Measurements from ENCODE around the gene KIF3C. TPM values are rescaled to one million over a fixed set of nuclear protein-coding genes. Genes with fewer than 3 reads are reported as not detected.

KIF3C gene
- total RNA-seq, 1 experiment from 2014 or later: 12.8 TPM

DNA sequence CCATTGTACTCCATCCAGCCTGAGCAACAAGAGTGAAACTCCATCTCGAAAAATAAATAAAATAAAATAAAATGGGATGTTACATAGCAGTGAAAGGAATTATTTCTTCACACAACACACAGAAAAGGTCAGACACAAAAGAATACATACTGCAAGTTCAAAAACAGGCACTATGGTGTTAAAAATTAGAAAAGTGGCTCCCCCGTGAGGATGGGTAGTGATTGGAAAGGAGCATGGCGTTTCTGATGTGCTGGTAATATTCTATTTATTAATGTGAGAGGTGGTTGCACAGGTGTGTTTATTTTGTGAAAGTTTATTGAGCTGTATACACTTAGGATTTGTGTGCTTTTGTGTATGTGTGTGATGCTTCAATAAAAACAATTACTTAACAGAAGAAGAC, 28.6 kb upstream of the KIF3C start:
- Histone ChIP-seq H4K20me1 (ENCODE audit: low read length) (no peaks in the 10 kb centered on the region), H3K4me1 (ENCODE audit: insufficient read depth, low read length) (peaks cover 51% of the 10 kb centered on the region), H2AFZ (ENCODE audit: low read length) (no peak overlapping the region), H3K27ac (ENCODE audit: low read length) (peak overlapping the region; percentile 98), H3K79me2 (ENCODE audit: low read length) (no peaks in the 10 kb centered on the region), H3K27me3 (ENCODE audit: low read length) (no peaks in the 10 kb centered on the region), H3K36me3 (ENCODE audit: low read depth, low read length) (no peaks in the 10 kb centered on the region), H3F3A (ENCODE audit: low read length, unreplicated experiment) (peaks cover 14% of the 10 kb centered on the region), H3K4me2 (ENCODE audit: low read length) (peak overlapping the region; percentile 87), H3K9me3 (ENCODE audit: low read length) (no peaks in the 10 kb centered on the region), H3K4me3 (ENCODE audit: low read length) (0 out of 2 replicates have a peak overlapping the region, but pooled peaks have one; percentile 42), H3K9ac (ENCODE audit: low read length) (peak overlapping the region; percentile 73; the same call in 1 of the 2 replicates), H3K9me2 (replicated peaks; ENCODE audit: low read length) (no peaks in the 10 kb centered on the region)
- intact Hi-C loops (cut with micrococcal nuclease): loop anchor here (5.0 kb wide), 1 partner anchor 56 kb away; no protein-coding TSS in a partner anchor
- ATAC-seq (no peak), DNase-seq (no peak)
- no peak for TF ChIP-seq EZH2 (IDR thresholded peaks at IDR 0.05; ENCODE audit: low read length, unreplicated experiment)
- TF ChIP-seq, protein P1, sequence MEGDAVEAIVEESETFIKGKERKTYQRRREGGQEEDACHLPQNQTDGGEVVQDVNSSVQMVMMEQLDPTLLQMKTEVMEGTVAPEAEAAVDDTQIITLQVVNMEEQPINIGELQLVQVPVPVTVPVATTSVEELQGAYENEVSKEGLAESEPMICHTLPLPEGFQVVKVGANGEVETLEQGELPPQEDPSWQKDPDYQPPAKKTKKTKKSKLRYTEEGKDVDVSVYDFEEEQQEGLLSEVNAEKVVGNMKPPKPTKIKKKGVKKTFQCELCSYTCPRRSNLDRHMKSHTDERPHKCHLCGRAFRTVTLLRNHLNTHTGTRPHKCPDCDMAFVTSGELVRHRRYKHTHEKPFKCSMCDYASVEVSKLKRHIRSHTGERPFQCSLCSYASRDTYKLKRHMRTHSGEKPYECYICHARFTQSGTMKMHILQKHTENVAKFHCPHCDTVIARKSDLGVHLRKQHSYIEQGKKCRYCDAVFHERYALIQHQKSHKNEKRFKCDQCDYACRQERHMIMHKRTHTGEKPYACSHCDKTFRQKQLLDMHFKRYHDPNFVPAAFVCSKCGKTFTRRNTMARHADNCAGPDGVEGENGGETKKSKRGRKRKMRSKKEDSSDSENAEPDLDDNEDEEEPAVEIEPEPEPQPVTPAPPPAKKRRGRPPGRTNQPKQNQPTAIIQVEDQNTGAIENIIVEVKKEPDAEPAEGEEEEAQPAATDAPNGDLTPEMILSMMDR (conservative IDR thresholded peaks at IDR 0.05; ENCODE audit: low read depth, low read length): peak; percentile 38
- BruUV-seq (replicated peaks): no TSS peak
- ChIA-PET CTCF (no interaction called here), POLR2A (ENCODE audit: unreplicated experiment) (no interaction called here)

DNA sequence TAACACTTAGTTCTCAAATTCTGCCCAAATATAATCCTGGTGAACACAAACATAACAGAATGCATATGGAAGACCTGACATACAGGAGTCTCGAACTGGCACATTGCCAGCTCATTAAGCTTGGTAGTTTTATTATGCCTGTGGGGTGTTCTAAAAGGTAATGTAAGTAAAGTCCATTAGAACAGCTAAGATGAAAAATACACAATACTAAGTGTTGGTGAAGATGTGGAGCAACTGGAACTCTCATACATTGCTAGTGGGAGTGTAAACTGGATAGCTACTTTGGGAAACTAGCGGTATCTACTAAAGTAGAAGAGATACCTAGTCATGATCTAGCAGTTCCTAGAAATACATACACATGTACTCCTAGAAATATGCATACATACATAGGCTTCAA, 27.3 kb upstream of the KIF3C start:
- no peaks in the 10 kb centered on the region for H4K20me1 ChIP-seq (ENCODE audit: low read length)
- H2AFZ ChIP-seq (ENCODE audit: low read length): no peak overlapping the region
- H3K36me3 ChIP-seq (ENCODE audit: low read depth, low read length): no peaks in the 10 kb centered on the region
- ChIA-PET POLR2A (ENCODE audit: unreplicated experiment) (no interaction called here), CTCF (interaction anchor here (1.2 kb wide), 1 partner anchor 18 kb away, joined by 6 read pairs; no protein-coding TSS in a partner anchor)
- peak overlapping the region; percentile 65 for H3K9ac ChIP-seq (ENCODE audit: low read length)
- H3F3A ChIP-seq (ENCODE audit: low read length, unreplicated experiment): peaks cover 14% of the 10 kb centered on the region
- DNase-seq (no peak), ATAC-seq (no peak)
- peaks cover 51% of the 10 kb centered on the region for H3K4me1 ChIP-seq (ENCODE audit: insufficient read depth, low read length)
- no peaks in the 10 kb centered on the region for H3K9me3 ChIP-seq (ENCODE audit: low read length)
- H3K79me2 ChIP-seq (ENCODE audit: low read length): no peaks in the 10 kb centered on the region
- BruUV-seq (replicated peaks): no TSS peak
- H3K4me2 ChIP-seq (ENCODE audit: low read length): peak overlapping the region; percentile 64
- intact Hi-C loops (cut with micrococcal nuclease): no loop called here
- H3K9me2 ChIP-seq (replicated peaks; ENCODE audit: low read length): no peaks in the 10 kb centered on the region
- peak overlapping the region; percentile 94 for H3K27ac ChIP-seq (ENCODE audit: low read length)
- peak overlapping the region; percentile 11; the same call in 1 of the 2 replicates for H3K4me3 ChIP-seq (ENCODE audit: low read length)
- TF ChIP-seq, protein P1 (conservative IDR thresholded peaks at IDR 0.05; ENCODE audit: low read depth, low read length): no peak
- TF ChIP-seq EZH2phosphoT487 (IDR thresholded peaks at IDR 0.05; ENCODE audit: borderline replicate concordance, low read length): no peak
- no peak for TF ChIP-seq EZH2 (IDR thresholded peaks at IDR 0.05; ENCODE audit: low read length, unreplicated experiment)
- no peaks in the 10 kb centered on the region for H3K27me3 ChIP-seq (ENCODE audit: low read length)

DNA sequence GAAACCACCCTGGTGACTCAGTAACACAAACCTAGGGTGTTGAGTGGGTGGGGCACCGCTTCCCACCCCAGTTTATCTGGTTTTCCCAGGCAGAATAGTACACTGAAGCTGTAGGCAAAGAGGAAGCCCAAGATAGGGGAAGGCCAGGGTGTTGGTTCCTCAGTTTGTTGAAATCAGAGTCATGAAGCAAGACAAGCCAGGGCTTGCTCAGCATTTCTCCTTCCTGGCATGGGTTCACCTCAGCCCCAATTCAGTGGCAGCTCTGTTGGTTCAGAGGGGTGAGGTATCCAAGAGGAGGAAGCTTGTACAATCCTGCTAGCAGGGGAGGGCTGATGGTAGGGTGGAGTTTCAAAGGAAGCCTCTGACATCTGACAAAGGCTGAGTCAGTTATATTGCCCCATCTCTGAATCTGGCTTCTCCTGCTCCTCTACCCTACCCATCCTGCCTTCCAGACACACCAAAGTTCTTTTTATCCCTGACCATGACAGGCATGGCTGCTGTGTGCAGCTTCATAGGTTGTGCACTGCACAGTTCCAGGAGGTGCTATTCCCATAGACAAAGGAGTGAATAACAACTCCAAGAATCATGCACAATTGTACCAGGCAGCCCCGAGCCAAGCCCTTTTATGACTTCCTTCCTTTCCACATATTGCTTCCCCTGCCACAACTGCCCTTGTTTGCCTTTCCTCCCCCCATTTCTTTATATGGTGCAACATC, 26.7 kb upstream of the KIF3C start:
- peak overlapping the region; percentile 11; the same call in 1 of the 2 replicates for H3K4me3 ChIP-seq (ENCODE audit: low read length)
- H3K9me3 ChIP-seq (ENCODE audit: low read length): no peaks in the 10 kb centered on the region
- TF ChIP-seq EZH2phosphoT487 (IDR thresholded peaks at IDR 0.05; ENCODE audit: borderline replicate concordance, low read length): no peak
- no peak for TF ChIP-seq EZH2 (IDR thresholded peaks at IDR 0.05; ENCODE audit: low read length, unreplicated experiment)
- TF ChIP-seq, protein P1 (conservative IDR thresholded peaks at IDR 0.05; ENCODE audit: low read depth, low read length): no peak
- POLR2A ChIA-PET (ENCODE audit: unreplicated experiment): interaction anchor here (0.7 kb wide), 1 partner anchor 24 kb away, joined by 5 read pairs; the partner anchor contains the start of gene RAB10
- CTCF ChIA-PET: interaction anchor here (0.5 to 1.2 kb wide), 2 partner anchors 11 to 17 kb away, joined by 6 to 8 read pairs; no protein-coding TSS in a partner anchor
- peak; percentile 95 for DNase-seq
- ATAC-seq: peak; percentile 55
- no peaks in the 10 kb centered on the region for H3K9me2 ChIP-seq (replicated peaks; ENCODE audit: low read length)
- no peaks in the 10 kb centered on the region for H3K36me3 ChIP-seq (ENCODE audit: low read depth, low read length)
- no peaks in the 10 kb centered on the region for H3K79me2 ChIP-seq (ENCODE audit: low read length)
- H2AFZ ChIP-seq (ENCODE audit: low read length): no peak overlapping the region
- H3K27me3 ChIP-seq (ENCODE audit: low read length): no peaks in the 10 kb centered on the region
- peaks cover 14% of the 10 kb centered on the region for H3F3A ChIP-seq (ENCODE audit: low read length, unreplicated experiment)
- no TSS peak for BruUV-seq (replicated peaks)
- no peaks in the 10 kb centered on the region for H4K20me1 ChIP-seq (ENCODE audit: low read length)
- H3K27ac ChIP-seq (ENCODE audit: low read length): peak overlapping the region; percentile 94
- H3K4me1 ChIP-seq (ENCODE audit: insufficient read depth, low read length): peaks cover 50% of the 10 kb centered on the region
- H3K4me2 ChIP-seq (ENCODE audit: low read length): peak overlapping the region; percentile 64
- H3K9ac ChIP-seq (ENCODE audit: low read length): peak overlapping the region; percentile 65
- intact Hi-C loops (cut with micrococcal nuclease): no loop called here

Data from PC-3 (cell line).